Stomach smooth muscle (tissue), 2 donors: Measurements from ENCODE around the gene METTL6.
"Not testable (repeated sequence)": the region's sequence is repeated elsewhere in the genome, so short reads cannot be mapped to it uniquely, and the experiment has no call there.

ENCODE experiments used
- H3K27ac ChIP-seq: one replicate; pipeline ENCODE4 v1.7.0; 2013; ENCODE audit warnings: mild to moderate bottlenecking, low read length, inconsistent platforms
- H3K27me3 ChIP-seq, 2 donors: one replicate each; pipeline ENCODE4 v1.7.0; 2013; ENCODE audit warnings: low read length in 2 of 2; ENCODE audit not compliant: insufficient read depth in 2 of 2, control insufficient read depth in 1 of 2
- H3K36me3 ChIP-seq, 2 donors: one replicate each; pipeline ENCODE4 v1.7.0; 2013; ENCODE audit warnings: low read length in 2 of 2; ENCODE audit not compliant: control insufficient read depth in 2 of 2, insufficient read depth in 2 of 2
- H3K4me1 ChIP-seq: one replicate; pipeline ENCODE4 v1.7.0; 2013; ENCODE audit warnings: low read length; ENCODE audit not compliant: control insufficient read depth, insufficient read depth
- H3K4me3 ChIP-seq, 2 donors: one replicate each; pipeline ENCODE4 v1.7.0; 2013; ENCODE audit warnings: low read length in 2 of 2
- H3K9ac ChIP-seq, 2 donors: one replicate each; pipeline ENCODE4 v1.7.0; 2013; ENCODE audit warnings: low read length in 2 of 2, mild to moderate bottlenecking in 1 of 2
- H3K9me3 ChIP-seq, 2 donors: one replicate each; pipeline ENCODE4 v1.7.0; 2013; ENCODE audit warnings: low read length in 2 of 2; ENCODE audit not compliant: control insufficient read depth in 2 of 2
- donor health status: healthy.
- donor health status: Pancreatic carcinoma.

METTL6 gene

GRCh38 chr3:15367059-15367458, 60.3 kb downstream of the METTL6 start:
- H3K4me1 ChIP-seq, result no peaks in the 10 kb centered on the region
- H3K27ac ChIP-seq, result no peak overlapping the region
- H3K36me3 ChIP-seq, result no peaks in the 10 kb centered on the region
- no peak overlapping the region for H3K9ac ChIP-seq
- no peaks in the 10 kb centered on the region for H3K9me3 ChIP-seq
- H3K27me3 ChIP-seq, result no peaks in the 10 kb centered on the region
- H3K4me3 ChIP-seq, result no peak overlapping the region

- not testable (repeated sequence) for H3K4me1 ChIP-seq, H3K36me3 ChIP-seq, H3K27me3 ChIP-seq, H3K4me3 ChIP-seq, H3K27ac ChIP-seq, H3K9me3 ChIP-seq, H3K9ac ChIP-seq
These were observed 63.3 kb downstream of the METTL6 start for GRCh38 chr3:15364078-15364477.

GRCh38 chr3:15361494-15362214, 65.7 kb downstream of the METTL6 start:
- Histone ChIP-seq H3K9ac (no peak overlapping the region), H3K9me3 (no peaks in the 10 kb centered on the region), H3K27me3 (no peaks in the 10 kb centered on the region), H3K27ac (no peak overlapping the region), H3K36me3 (no peaks in the 10 kb centered on the region), H3K4me3 (no peak overlapping the region), H3K4me1 (no peaks in the 10 kb centered on the region)

GRCh38 chr3:15360788-15361493, 66.4 kb downstream of the METTL6 start:
- Histone ChIP-seq H3K9ac (no peak overlapping the region), H3K4me3 (no peak overlapping the region), H3K27me3 (no peaks in the 10 kb centered on the region), H3K4me1 (no peaks in the 10 kb centered on the region), H3K36me3 (no peaks in the 10 kb centered on the region), H3K27ac (no peak overlapping the region), H3K9me3 (no peaks in the 10 kb centered on the region)
